DOHH2 (cell line): Measurements from ENCODE around the gene DNAH1.

Experiments
- H3F3A ChIP-seq: fragments of 200-600 bp; sonication (generic), shearing (Covaris generic); 2 replicates; pipeline ENCODE4 v1.6.0; 2016; ENCODE audit warnings: antibody characterized with exemption, mild to moderate bottlenecking; ENCODE audit not compliant: control insufficient read depth, insufficient read depth
- H3K27ac ChIP-seq: fragments of 200-600 bp; sonication (generic); 2 replicates; pipeline ENCODE4 v1.5.1; 2014; ENCODE audit warnings: low read depth, mild to moderate bottlenecking, low read length, moderate library complexity
- H3K27me3 ChIP-seq: fragments of 200-600 bp; sonication (generic); 2 replicates; pipeline ENCODE4 v1.6.1; 2014; ENCODE audit warnings: mild to moderate bottlenecking, low read length, mixed read lengths; ENCODE audit not compliant: control insufficient read depth
- H3K36me3 ChIP-seq: fragments of 200-600 bp; sonication (generic); 2 replicates; pipeline ENCODE4 v1.6.1; 2014; ENCODE audit warnings: mild to moderate bottlenecking, low read length, moderate library complexity, mixed read lengths; ENCODE audit not compliant: control insufficient read depth
- H3K4me1 ChIP-seq: fragments of 200-600 bp; sonication (generic); 2 replicates; pipeline ENCODE4 v1.6.1; 2014; ENCODE audit warnings: mild to moderate bottlenecking, low read length, mixed read lengths; ENCODE audit not compliant: control insufficient read depth
- H3K4me2 ChIP-seq: fragments of 200-600 bp; sonication (generic); 2 replicates; pipeline ENCODE4 v1.6.0; 2014; ENCODE audit warnings: mild to moderate bottlenecking, low read length, moderate library complexity
- H3K4me3 ChIP-seq: fragments of 200-600 bp; sonication (generic); 2 replicates; pipeline ENCODE4 v1.5.1; 2014; ENCODE audit warnings: mild to moderate bottlenecking, low read length, mixed read lengths
- H3K79me2 ChIP-seq: fragments of 200-600 bp; sonication (generic); 2 replicates; pipeline ENCODE4 v1.6.1; 2014; ENCODE audit warnings: mild to moderate bottlenecking, low read length, mixed read lengths; ENCODE audit not compliant: control insufficient read depth
- H3K9me2 ChIP-seq: fragments of 200-600 bp; sonication (generic); replicated peaks from 2 replicates; pipeline ENCODE4 v1.6.1; 2014; ENCODE audit warnings: mild to moderate bottlenecking, low read length, mixed read lengths; ENCODE audit not compliant: control insufficient read depth
- H3K9me3 ChIP-seq: fragments of 200-600 bp; sonication (generic); 2 replicates; pipeline ENCODE4 v1.6.1; 2014; ENCODE audit warnings: antibody characterized with exemption, low read length, mixed read lengths; ENCODE audit not compliant: control insufficient read depth, insufficient read depth
- H4K20me1 ChIP-seq: fragments of 200-600 bp; sonication (generic); 2 replicates; pipeline ENCODE4 v1.6.0; 2014; ENCODE audit warnings: low read depth, mild to moderate bottlenecking, antibody characterized with exemption, low read length, moderate library complexity; ENCODE audit not compliant: control insufficient read depth, insufficient read depth
- EZH2phosphoT487 ChIP-seq: fragments of 200-600 bp; sonication (generic); IDR thresholded peaks from 2 replicates; pipeline ENCODE4 v1.6.1; 2017; ENCODE audit warnings: borderline replicate concordance, mild to moderate bottlenecking, antibody characterized with exemption, low read length, moderate library complexity, mixed read lengths
- TF ChIP-seq, protein P1 (sequence below): fragments of 200-600 bp; sonication (generic); IDR thresholded peaks from one replicate; pipeline ENCODE4 v1.5.1; 2014; ENCODE audit warnings: antibody characterized with exemption, mild to moderate bottlenecking, low read depth, low read length; ENCODE audit not compliant: poor library complexity, severe bottlenecking

DNAH1 gene

DNA sequence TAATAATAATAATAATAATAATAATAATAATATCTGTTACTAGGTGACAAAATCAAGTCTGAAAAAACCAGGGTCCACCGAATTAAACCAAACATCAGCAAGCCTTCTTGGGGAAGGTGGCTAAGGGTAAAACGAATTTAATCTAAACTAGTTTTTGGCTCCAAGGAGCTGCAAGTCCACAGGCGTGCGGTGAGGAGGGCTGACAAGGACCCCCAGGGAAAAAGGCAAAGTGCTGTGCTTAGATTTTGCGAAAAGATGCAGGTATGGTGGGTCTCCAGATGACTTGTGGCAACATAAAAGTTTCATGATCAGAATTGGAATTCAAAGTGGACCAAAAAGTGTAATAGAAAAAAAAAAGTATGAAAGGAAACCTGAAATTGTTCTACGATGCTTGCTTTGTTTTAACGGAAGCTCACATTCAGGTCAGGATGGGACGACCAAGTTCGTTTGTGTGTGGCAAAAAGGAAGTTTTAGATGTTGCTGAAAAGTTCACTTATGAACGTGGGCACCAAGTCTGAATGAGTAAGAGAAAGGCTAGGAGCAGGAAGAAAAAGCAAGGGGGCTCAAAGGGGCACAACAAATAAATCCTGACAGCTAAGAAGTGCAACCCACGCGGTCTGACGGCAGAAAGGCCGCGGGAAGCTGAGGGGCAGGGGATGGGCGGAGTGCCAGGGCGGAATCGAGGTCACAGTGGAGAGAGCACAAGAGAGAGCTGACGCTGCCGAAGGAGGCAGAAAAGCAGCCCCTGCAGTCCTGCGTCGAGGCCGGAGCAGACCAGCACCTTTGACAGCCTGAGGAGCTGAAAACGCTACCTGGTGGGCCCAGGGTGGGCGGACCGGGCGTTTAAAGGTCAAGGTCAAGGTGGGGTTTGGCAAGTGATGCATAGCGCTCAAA lies 38.8 kb upstream of the DNAH1 start:
- Histone ChIP-seq H3K4me3 (peak overlapping the region; percentile 84), H4K20me1 (peaks cover 23% of the 10 kb centered on the region; the same call in 1 of the 2 replicates), H3K27me3 (no peaks in the 10 kb centered on the region), H3K27ac (peak overlapping the region; percentile 70), H3K4me1 (peaks cover 43% of the 10 kb centered on the region), H3K4me2 (peak overlapping the region; percentile 92), H3K9me3 (no peaks in the 10 kb centered on the region), H3F3A (peaks cover 14% of the 10 kb centered on the region), H3K79me2 (peaks cover 72% of the 10 kb centered on the region), H3K36me3 (peaks cover 56% of the 10 kb centered on the region), H3K9me2 (no peaks in the 10 kb centered on the region)
- TF ChIP-seq, protein P1, sequence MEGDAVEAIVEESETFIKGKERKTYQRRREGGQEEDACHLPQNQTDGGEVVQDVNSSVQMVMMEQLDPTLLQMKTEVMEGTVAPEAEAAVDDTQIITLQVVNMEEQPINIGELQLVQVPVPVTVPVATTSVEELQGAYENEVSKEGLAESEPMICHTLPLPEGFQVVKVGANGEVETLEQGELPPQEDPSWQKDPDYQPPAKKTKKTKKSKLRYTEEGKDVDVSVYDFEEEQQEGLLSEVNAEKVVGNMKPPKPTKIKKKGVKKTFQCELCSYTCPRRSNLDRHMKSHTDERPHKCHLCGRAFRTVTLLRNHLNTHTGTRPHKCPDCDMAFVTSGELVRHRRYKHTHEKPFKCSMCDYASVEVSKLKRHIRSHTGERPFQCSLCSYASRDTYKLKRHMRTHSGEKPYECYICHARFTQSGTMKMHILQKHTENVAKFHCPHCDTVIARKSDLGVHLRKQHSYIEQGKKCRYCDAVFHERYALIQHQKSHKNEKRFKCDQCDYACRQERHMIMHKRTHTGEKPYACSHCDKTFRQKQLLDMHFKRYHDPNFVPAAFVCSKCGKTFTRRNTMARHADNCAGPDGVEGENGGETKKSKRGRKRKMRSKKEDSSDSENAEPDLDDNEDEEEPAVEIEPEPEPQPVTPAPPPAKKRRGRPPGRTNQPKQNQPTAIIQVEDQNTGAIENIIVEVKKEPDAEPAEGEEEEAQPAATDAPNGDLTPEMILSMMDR = no peak

DNA sequence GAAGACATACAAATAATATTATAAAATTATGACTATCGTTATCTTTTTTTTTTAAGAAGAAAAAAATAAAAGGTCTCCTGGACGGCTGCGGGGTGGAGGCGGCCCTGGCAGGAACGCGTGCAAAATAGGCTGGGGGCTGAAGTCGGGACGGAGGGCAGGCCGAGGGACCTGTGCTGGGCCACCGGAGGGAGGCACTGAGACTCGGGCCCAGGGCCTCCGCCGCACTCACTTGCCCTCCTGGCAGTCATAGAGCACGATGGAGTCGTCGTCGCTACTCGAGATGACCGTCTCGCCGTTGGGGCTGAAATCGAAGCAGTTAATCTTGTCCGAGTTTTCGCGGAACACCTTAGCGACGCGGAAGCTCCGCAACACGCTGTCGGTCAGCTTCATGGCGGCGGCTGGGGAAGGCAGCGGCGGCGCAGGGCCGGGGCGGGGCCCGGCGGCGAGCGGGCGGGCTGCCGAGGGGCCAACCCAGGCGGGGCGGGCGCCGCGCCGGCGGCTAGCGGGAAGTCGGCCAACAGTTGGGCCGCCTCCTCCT lies 38.1 kb upstream of the DNAH1 start:
- H3K9me2 ChIP-seq = no peaks in the 10 kb centered on the region
- peak overlapping the region; percentile 84 for H3K4me3 ChIP-seq
- H4K20me1 ChIP-seq = peaks cover 20% of the 10 kb centered on the region; the same call in 1 of the 2 replicates
- peaks cover 37% of the 10 kb centered on the region for H3K4me1 ChIP-seq
- TF ChIP-seq, protein P1 = no peak
- TF ChIP-seq EZH2phosphoT487 = no peak
- H3K27me3 ChIP-seq = no peaks in the 10 kb centered on the region
- peaks cover 49% of the 10 kb centered on the region for H3K36me3 ChIP-seq
- no peaks in the 10 kb centered on the region for H3K9me3 ChIP-seq
- H3F3A ChIP-seq = peaks cover 15% of the 10 kb centered on the region
- H3K4me2 ChIP-seq = peak overlapping the region; percentile 92
- H3K27ac ChIP-seq = peak overlapping the region; percentile 70
- peaks cover 65% of the 10 kb centered on the region for H3K79me2 ChIP-seq

DNA sequence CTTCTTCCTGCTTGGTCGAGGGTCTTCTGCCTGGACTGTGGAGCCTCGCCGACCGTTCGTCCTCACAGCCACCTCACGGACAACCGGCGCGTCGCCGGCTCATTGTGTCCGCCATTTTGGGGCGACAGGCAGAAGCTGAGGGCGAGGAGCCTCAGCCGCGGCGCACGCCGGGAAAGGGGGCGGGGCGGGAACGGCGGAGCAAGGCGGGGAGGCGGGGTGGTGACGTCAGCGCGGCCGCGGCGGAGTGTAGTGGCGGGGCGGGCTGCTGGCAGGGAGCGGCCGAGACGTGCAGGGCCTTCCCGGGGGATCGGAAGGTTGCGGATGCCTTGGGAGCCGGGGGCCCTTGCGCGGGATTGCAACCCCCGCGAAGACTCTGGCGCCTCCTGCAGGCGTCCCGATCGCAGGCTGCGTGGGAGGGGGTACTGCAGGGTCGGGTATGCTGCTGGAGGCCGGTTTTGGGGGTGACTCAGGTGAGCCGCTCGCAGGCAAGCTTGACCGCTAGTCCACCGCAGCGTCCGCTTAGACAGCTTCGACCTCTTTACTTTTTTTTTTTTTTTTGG lies 37.5 kb upstream of the DNAH1 start, which contains the start of gene WDR82:
Gene WDR82 (minus strand): TSS at position 140 of the 560 bp plus-strand sequence. CDS start 288 bp downstream, outside the sequence.
- TF ChIP-seq, protein P1 = peak; percentile 51
- TF ChIP-seq EZH2phosphoT487 = no peak
- peak within 1 kb of the TSS; percentile 92 for H3K4me2 ChIP-seq
- peaks cover 20% of the 10 kb centered on the region for H3F3A ChIP-seq
- peaks cover 43% of the 10 kb centered on the region for H3K36me3 ChIP-seq
- no peaks in the 10 kb centered on the region for H3K9me2 ChIP-seq
- H4K20me1 ChIP-seq = peaks cover 20% of the 10 kb centered on the region; the same call in 1 of the 2 replicates
- H3K9me3 ChIP-seq = no peaks in the 10 kb centered on the region
- H3K27ac ChIP-seq = peak within 1 kb of the TSS; percentile 70
- no peaks in the 10 kb centered on the region for H3K27me3 ChIP-seq
- peaks cover 60% of the 10 kb centered on the region for H3K79me2 ChIP-seq
- H3K4me1 ChIP-seq = peaks cover 34% of the 10 kb centered on the region
- peak within 1 kb of the TSS; percentile 84 for H3K4me3 ChIP-seq
